Measurements from ENCODE around the gene KRT78.

KRT78 gene

GRCh38 chr12:52839436-52840105, 9.2 kb downstream of the KRT78 start:
- no peak for DNase-seq (ENCODE audit: low spot score)

GRCh38 chr12:52838609-52839435, 10.0 kb downstream of the KRT78 start:
- DNase-seq (ENCODE audit: low spot score), result no peak

GRCh38 chr12:52837781-52838608, 10.8 kb downstream of the KRT78 start:
- DNase-seq (ENCODE audit: low spot score), result no peak

- DNase-seq (ENCODE audit: low spot score), result no peak
These were observed 11.4 kb downstream of the KRT78 start for GRCh38 chr12:52837413-52837741.

- DNase-seq (ENCODE audit: low spot score), result no peak
These were observed 12.0 kb downstream of the KRT78 start for GRCh38 chr12:52836491-52837412.

GRCh38 chr12:52836042-52836466, 12.7 kb downstream of the KRT78 start:
- DNase-seq (ENCODE audit: low spot score), result peak; percentile 25

- no peak for DNase-seq (ENCODE audit: low spot score)
These were observed 13.3 kb downstream of the KRT78 start for GRCh38 chr12:52835271-52836041.

GRCh38 chr12:52834727-52835001, 14.1 kb downstream of the KRT78 start:
- no peak for DNase-seq (ENCODE audit: low spot score)

- no peak for DNase-seq (ENCODE audit: low spot score)
These were observed 14.7 kb downstream of the KRT78 start, which contains the start of gene KRT79 for GRCh38 chr12:52833922-52834726. TSS of gene KRT79 (minus strand) at chr12:52834311. CDS start at chr12:52834260, 51 bp downstream.

GRCh38 chr12:52832985-52833905, 15.5 kb downstream of the KRT78 start:
- no peak for DNase-seq (ENCODE audit: low spot score)

- DNase-seq (ENCODE audit: low spot score), result no peak
These were observed 16.3 kb downstream of the KRT78 start for GRCh38 chr12:52832451-52832850.

GRCh38 chr12:52831251-52831650, 17.5 kb downstream of the KRT78 start:
- no peak for DNase-seq (ENCODE audit: low spot score)

- DNase-seq (ENCODE audit: low spot score), result no peak
These were observed 18.6 kb downstream of the KRT78 start for GRCh38 chr12:52829986-52830770.

- DNase-seq (ENCODE audit: low spot score), result no peak
These were observed 20.2 kb downstream of the KRT78 start for GRCh38 chr12:52828591-52829021.

- DNase-seq (ENCODE audit: low spot score), result no peak
These were observed 20.6 kb downstream of the KRT78 start for GRCh38 chr12:52828156-52828555.

GRCh38 chr12:52827499-52828090, 21.2 kb downstream of the KRT78 start:
- no peak for DNase-seq (ENCODE audit: low spot score)

GRCh38 chr12:52826611-52827498, 21.9 kb downstream of the KRT78 start:
- DNase-seq (ENCODE audit: low spot score), result no peak

All from activated CD4-positive, alpha-beta T cell treated with anti-CD3 and anti-CD28 coated beads, Interleukin-2, Interleukin-4, amounts not matched to agents 100 ng/mL and 50 ng/mL, durations not matched to agents 16 hours and 8 hours (primary cell).